ENCODE data around the gene PCDH17.

The PCDH17 gene

GRCh38 chr13:57635541-57636085 lies 4.1 kb downstream of the PCDH17 start:
- DNase-seq = no peak

DNA sequence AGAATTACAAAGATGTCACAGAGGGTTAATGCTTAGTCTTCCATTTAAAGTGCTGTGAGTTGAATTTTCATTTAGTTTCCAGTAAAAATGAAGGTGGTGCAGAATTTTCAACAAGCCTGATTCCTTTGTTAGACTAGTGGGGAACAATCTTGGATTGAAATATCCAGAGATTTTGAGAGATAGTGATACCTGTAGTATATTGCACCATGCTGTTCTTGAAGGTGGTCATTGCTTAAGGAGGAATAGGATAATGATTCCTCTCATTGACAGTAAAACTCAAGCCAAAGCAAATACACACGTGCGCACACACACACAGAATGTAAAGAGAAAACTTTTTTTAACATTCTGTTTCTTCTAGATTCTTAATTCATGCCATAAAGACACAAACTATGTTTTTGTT lies 5.3 kb downstream of the PCDH17 start:
- no peak for DNase-seq

DNA sequence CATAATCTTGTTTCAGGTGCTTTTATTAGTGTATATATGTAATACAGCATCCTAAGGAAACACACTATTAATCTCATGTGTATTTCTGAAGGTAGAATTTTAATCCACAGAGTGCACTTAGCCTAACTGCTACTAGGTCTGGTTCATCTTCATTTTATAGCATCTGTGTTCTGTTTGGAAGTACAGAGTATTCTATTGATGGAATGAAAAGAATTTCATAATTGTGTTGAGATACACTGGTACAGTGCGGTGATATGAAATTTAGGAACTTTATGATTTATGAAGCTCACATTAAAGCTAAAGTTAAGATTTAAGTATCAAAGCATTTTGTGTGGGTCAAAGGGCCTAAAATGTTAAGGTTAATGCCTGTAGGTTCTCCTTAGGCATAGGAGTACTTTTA lies 6.0 kb downstream of the PCDH17 start:
- no peak for DNase-seq

GRCh38 chr13:57638186-57638890 lies 6.8 kb downstream of the PCDH17 start:
- no peak for DNase-seq

GRCh38 chr13:57640607-57641006 lies 9.1 kb downstream of the PCDH17 start:
- DNase-seq = no peak

DNA sequence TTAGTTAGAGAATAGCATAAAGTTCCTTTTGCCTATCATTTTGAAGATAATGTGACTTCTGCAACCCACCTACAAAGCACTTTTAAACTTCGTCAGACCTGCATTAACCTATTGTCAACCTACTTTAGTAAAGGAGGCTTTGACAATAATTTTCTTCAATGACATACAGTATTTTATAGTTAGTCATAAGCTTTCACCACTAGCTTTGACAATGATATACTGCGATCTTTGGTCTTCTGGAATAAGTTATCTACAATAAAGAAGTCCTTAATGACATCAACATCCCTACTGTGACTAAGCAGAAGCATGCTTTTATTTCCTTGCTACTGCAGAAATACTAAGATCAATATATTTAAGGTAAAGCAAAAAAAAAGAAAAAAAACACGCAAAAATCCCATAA lies 9.5 kb downstream of the PCDH17 start:
- DNase-seq = no peak

GRCh38 chr13:57644106-57644505 lies 12.6 kb downstream of the PCDH17 start:
- DNase-seq = no peak

- DNase-seq = no peak
These were observed 21.9 kb downstream of the PCDH17 start for GRCh38 chr13:57653229-57653989.

- no peak for DNase-seq
These were observed 33.9 kb downstream of the PCDH17 start for GRCh38 chr13:57665481-57665880.

DNA sequence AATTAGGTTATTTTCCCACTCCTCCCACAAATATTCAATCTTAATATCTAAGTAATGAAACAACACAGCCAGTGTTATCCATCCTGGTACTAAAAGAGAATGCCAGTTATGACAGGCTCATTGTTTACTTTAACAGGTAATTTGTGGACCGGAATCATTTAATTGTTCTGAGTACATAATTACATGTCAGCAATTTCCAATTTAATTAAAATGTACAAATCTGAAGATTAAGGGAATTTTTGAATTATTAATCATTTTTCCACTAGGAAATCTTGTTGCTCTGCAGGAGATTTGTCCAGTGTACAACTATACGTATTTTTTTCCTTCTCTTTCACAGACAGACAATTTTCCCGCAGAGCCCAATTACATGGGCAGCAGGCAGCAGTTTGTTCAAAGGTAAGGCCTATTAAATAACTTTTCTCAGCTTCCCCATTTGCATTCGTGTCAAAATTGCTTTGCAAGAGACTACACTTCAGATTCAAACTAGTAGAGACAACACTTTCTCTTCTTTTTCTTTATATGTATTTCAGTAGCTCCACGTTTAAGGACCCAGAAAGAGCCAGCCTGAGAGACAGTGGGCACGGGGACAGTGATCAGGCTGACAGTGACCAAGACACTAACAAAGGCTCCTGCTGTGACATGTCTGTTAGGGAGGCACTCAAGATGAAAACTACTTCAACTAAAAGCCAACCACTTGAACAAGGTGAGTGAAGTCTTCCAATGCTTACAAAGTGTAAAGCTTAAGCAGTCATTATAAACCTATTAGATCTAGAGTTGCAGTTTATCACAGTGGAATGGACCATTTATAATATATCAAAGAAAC lies 34.8 kb downstream of the PCDH17 start:
- no peak for DNase-seq

DNA sequence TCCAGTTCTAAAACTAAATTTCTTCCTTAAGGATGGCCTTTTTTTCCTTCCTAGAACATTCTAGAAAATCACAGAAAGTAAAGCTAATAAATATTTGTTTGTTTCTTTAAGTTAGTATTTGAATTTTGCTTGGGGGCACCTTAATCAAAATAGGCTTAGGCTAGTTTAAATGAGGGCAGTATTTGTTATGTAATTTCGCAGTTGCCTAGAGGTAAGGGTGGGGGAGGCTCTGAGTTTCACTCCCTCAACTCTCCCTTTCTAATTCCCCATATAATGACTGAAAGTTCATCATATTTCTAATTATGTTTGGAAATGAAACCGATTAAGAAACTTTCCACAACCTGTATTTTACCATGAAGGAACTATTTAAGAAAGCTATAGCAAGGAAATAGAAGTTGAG lies 40.6 kb downstream of the PCDH17 start:
- DNase-seq = no peak

DNA sequence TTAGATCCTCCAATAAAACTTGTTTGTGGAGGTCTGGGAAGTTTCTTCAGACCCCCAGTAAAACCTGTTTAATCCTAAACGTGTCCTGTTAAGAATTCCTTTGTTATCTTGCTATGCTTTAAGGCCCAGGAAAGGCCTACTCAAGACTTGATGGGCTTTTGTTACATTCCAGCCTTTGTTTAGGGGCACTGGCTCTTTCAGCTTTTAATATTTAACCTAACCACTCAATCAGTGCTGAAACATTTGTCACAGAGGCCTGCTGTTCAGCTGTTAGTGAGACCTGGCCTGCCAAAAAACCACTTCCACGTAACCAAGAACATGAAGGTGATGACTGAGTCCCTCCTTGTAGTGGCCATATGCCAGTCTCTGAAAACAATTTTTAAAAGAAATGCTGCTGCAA lies 41.7 kb downstream of the PCDH17 start:
- DNase-seq = no peak

DNA sequence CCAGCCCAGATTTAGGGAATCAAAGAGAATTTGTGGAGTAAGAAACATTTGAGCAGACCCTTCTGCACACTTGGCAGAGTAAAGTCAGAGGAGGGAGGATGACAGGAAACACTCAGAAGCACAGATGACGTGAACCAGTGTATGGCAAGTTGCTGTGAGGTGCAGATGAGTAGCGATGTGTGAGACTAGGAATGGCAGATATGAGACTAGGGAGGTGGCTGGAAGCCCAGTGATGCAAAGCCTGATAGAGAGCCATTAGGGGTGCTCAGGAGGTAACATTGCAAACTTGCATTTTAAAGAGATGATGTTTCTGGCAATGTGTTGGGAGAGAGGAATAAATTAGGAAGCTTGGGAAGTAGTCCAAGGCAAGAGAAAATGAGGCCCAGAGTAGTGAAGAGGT lies 44.0 kb downstream of the PCDH17 start:
- no peak for DNase-seq

DNA sequence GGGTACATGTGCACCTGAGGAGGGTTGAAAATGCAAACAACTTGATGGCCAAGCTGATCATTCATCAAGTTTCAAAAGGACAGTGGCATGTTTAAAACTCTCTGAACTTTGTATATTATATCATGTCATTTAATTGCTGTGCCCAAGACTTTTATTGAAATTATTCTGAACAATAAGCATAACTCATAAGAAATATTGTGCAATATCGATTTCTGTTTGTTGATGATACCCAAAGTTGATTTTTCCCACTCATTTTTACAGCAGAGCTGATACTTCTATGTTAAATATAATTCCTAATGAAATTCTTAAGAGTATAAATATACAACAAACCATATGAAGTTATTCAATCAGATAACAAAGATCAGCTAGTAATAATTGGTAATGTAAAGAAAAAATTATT lies 49.1 kb downstream of the PCDH17 start:
- DNase-seq = no peak

GRCh38 chr13:57682128-57682716 lies 50.7 kb downstream of the PCDH17 start:
- no peak for DNase-seq

GRCh38 chr13:57698851-57699250 lies 67.3 kb downstream of the PCDH17 start:
- no peak for DNase-seq

- no peak for DNase-seq
These were observed 72.5 kb downstream of the PCDH17 start for GRCh38 chr13:57704031-57704430.

DNA sequence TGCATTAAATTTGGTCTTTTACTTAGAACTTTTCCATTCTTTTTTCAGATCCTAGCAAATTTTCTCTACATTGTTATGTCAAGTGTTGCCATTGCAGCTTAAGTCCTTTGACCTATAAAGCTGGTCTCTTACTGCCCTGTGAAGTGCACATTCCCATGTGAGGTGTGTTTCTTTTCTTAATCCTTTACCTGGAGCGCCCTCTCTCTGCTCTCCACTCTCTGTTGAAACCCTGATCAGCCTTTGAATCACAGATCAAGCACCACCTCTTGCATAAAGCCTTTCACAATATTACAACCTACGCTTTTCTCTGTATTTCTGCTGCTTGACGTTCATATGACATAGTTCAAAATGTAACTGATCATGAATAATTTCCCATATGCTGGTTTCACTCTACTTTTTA lies 84.8 kb downstream of the PCDH17 start:
- no peak for DNase-seq

DNA sequence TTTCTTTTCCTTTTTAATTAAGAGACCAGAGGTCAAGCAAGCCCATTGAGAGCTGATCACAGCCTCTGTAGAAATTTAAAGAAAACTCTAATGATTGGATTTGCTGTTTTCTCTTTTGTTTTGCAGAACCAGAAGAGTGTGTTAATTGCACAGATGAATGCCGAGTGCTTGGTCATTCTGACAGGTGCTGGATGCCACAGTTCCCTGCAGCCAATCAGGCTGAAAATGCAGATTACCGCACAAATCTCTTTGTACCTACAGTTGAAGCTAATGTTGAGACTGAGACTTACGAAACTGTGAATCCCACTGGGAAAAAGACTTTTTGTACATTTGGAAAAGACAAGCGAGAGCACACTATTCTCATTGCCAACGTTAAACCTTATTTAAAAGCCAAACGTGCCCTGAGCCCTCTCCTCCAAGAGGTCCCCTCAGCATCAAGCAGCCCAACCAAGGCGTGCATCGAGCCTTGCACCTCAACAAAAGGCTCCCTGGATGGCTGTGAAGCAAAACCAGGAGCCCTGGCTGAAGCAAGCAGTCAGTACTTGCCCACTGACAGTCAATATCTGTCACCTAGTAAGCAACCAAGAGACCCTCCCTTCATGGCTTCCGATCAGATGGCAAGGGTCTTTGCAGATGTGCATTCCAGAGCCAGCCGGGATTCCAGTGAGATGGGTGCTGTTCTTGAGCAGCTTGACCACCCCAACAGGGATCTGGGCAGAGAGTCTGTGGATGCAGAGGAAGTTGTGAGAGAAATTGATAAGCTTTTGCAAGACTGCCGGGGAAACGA lies 93.1 kb downstream of the PCDH17 start:
- DNase-seq = no peak

DNA sequence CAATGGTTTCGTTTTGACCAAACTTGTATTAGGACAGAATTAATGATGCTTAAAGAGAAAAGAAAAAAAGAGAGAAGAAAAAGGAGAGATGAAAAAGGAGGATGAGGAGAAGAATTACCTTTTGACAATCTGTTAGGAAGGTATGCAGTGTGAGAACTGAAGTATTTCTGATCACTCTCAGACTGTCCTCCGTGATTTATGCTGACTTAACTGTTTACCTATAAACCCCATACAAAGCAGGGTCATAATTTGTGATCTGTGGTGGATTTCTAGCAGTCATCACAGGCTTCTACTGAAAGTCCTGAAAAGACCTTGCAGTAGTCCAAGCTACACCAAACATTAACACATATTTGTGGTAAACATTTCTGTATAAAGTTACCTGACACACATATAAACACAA lies 93.9 kb downstream of the PCDH17 start:
- DNase-seq = no peak

GRCh38 chr13:57726981-57727380 lies 95.4 kb downstream of the PCDH17 start:
- DNase-seq = no peak

- no peak for DNase-seq
These were observed 102.8 kb downstream of the PCDH17 start for GRCh38 chr13:57734306-57734705.

All from activated gamma-delta T cell (primary cell).